NCI-H2196 treated with DMSO at 0.1 percent for 48 hours (cell line): ENCODE data around the gene IGFN1.

Experiments used
- DNase-seq: peaks from one replicate; lab custom pipeline; 2025; ENCODE audit not compliant: unreplicated experiment; lab: John Stamatoyannopoulos, UW

The IGFN1 gene

GRCh38 chr1:201262963-201263608 lies 72.5 kb downstream of the IGFN1 start:
- no peak for DNase-seq

- no peak for DNase-seq
Observed at GRCh38 chr1:201264072-201264471, 73.4 kb downstream of the IGFN1 start.

- no peak for DNase-seq
Observed at GRCh38 chr1:201264554-201264953, 73.9 kb downstream of the IGFN1 start.

GRCh38 chr1:201265756-201266155 lies 75.1 kb downstream of the IGFN1 start:
- DNase-seq = no peak

- DNase-seq = no peak
Observed at GRCh38 chr1:201266276-201266675, 75.7 kb downstream of the IGFN1 start.

GRCh38 chr1:201266774-201267173 lies 76.2 kb downstream of the IGFN1 start:
- DNase-seq = no peak

GRCh38 chr1:201267481-201268229 lies 77.0 kb downstream of the IGFN1 start:
- DNase-seq = no peak

- no peak for DNase-seq
Observed at GRCh38 chr1:201268604-201269151, 78.1 kb downstream of the IGFN1 start.

- no peak for DNase-seq
Observed at GRCh38 chr1:201269281-201269680, 78.7 kb downstream of the IGFN1 start.

GRCh38 chr1:201269900-201270410 lies 79.3 kb downstream of the IGFN1 start:
- no peak for DNase-seq

GRCh38 chr1:201270616-201271390 lies 80.2 kb downstream of the IGFN1 start:
- no peak for DNase-seq

GRCh38 chr1:201272799-201273198 lies 82.2 kb downstream of the IGFN1 start:
- DNase-seq = no peak

GRCh38 chr1:201274616-201275252 lies 84.1 kb downstream of the IGFN1 start:
- DNase-seq = no peak

- peak; percentile 81 for DNase-seq
Observed at GRCh38 chr1:201275253-201275666, 84.6 kb downstream of the IGFN1 start.

- no peak for DNase-seq
Observed at GRCh38 chr1:201276891-201277290, 86.3 kb downstream of the IGFN1 start.

- no peak for DNase-seq
Observed at GRCh38 chr1:201277441-201277840, 86.8 kb downstream of the IGFN1 start.
